GM23248 (cell line): ENCODE data around the gene PTK7. TPM values are rescaled to one million over a fixed set of nuclear protein-coding genes. Genes with fewer than 3 reads are reported as not detected.

Experiments
- DNase-seq: peaks from one replicate; pipeline ENCODE4 v3.0.0-alpha.2; 2015
- H2AFZ ChIP-seq: fragments of 200-600 bp; sonication (generic); 2 replicates; pipeline ENCODE4 v1.6.1; 2016; ENCODE audit warnings: antibody characterized with exemption
- H3F3A ChIP-seq: fragments of 200-600 bp; sonication (generic); 2 replicates; pipeline ENCODE4 v1.6.1; 2016; ENCODE audit warnings: mild to moderate bottlenecking, antibody characterized with exemption, mixed run types; ENCODE audit not compliant: insufficient read depth
- H3K27ac ChIP-seq: fragments of 200-600 bp; sonication (generic); 2 replicates; pipeline ENCODE4 v1.5.1; 2016; ENCODE audit warnings: mild to moderate bottlenecking
- H3K27me3 ChIP-seq: fragments of 200-600 bp; sonication (generic); replicated peaks from 2 replicates; pipeline ENCODE4 v1.6.1; 2016; ENCODE audit warnings: mild to moderate bottlenecking; ENCODE audit not compliant: insufficient read depth
- H3K36me3 ChIP-seq: fragments of 200-600 bp; sonication (generic); 2 replicates; pipeline ENCODE4 v1.6.1; 2016; ENCODE audit warnings: low read depth, mild to moderate bottlenecking
- H3K4me1 ChIP-seq: fragments of 200-600 bp; sonication (generic); 2 replicates; pipeline ENCODE4 v1.6.1; 2016; ENCODE audit warnings: mild to moderate bottlenecking; ENCODE audit not compliant: insufficient read depth
- H3K4me2 ChIP-seq: fragments of 200-600 bp; sonication (generic); one replicate; pipeline ENCODE4 v1.6.1; 2016; ENCODE audit warnings: mild to moderate bottlenecking; ENCODE audit not compliant: unreplicated experiment
- H3K4me3 ChIP-seq: fragments of 200-600 bp; sonication (generic); 2 replicates; pipeline ENCODE4 v1.5.1; 2016; ENCODE audit warnings: mild to moderate bottlenecking
- H3K79me2 ChIP-seq: fragments of 200-600 bp; sonication (generic); 2 replicates; pipeline ENCODE4 v1.6.1; 2016; ENCODE audit warnings: mild to moderate bottlenecking; ENCODE audit not compliant: insufficient read depth
- H3K9ac ChIP-seq: fragments of 200-600 bp; sonication (generic); 2 replicates; pipeline ENCODE4 v1.6.1; 2016; ENCODE audit warnings: mild to moderate bottlenecking
- H3K9me2 ChIP-seq: fragments of 200-600 bp; sonication (generic); 2 replicates; pipeline ENCODE4 v1.6.1; 2016; ENCODE audit warnings: mixed run types, mild to moderate bottlenecking, moderate library complexity; ENCODE audit not compliant: insufficient read depth
- H3K9me3 ChIP-seq: fragments of 200-600 bp; sonication (generic); one replicate; pipeline ENCODE4 v1.6.1; 2017; ENCODE audit warnings: low read depth
- H4K20me1 ChIP-seq: fragments of 200-600 bp; sonication (generic); 2 replicates; pipeline ENCODE4 v1.6.0; 2016; ENCODE audit not compliant: insufficient read depth
- EZH2 ChIP-seq: fragments of 200-600 bp; sonication (generic); IDR thresholded peaks from 2 replicates; pipeline ENCODE4 v1.6.1; 2018; ENCODE audit warnings: antibody characterized with exemption, mild to moderate bottlenecking; ENCODE audit not compliant: insufficient read depth, poor library complexity, severe bottlenecking
- EZH2phosphoT487 ChIP-seq: fragments of 200-600 bp; sonication (generic); IDR thresholded peaks from 2 replicates; pipeline ENCODE4 v1.6.1; 2018; ENCODE audit warnings: antibody characterized with exemption, moderate library complexity, mild to moderate bottlenecking, low read depth; ENCODE audit not compliant: insufficient read depth
- WGBS, 2 experiments: methylation state at CpG; one replicate each; pipeline ENCODE4 v1.1.6; 2015 to 2017; ENCODE audit warnings: low lambda C conversion rate in 2 of 2, low coverage in 1 of 2; ENCODE audit errors: missing lambda C conversion rate in 2 of 2; 5-methylcytosine and 5-hydroxymethylcytosine counted together
- in situ Hi-C: fragments of 300-500 bp; cut with MboI; formaldehyde crosslinking; loops from 2 replicates; pipeline ENCODE4 v1.15.0; 2020
- polyA plus RNA-seq: library from polyadenylated mRNA; unstranded; fragments of >200 nt; fragmentation: Nextera tagmentation; extraction: Ambion mirVana; gene quantifications from 2 replicates; pipeline ENCODE4 v1.2.1, GENCODE V29; 2016
- total RNA-seq: library from RNA; depleted of rRNA; stranded (reverse); fragments of >200 nt; shearing (Covaris generic); gene quantifications from 2 replicates; pipeline ENCODE4 v1.2.3, GENCODE V29; 2014

PTK7 gene
- total and polyA plus RNA-seq, 2 experiments from 2014 or later, result 110 to 146 TPM

GRCh38 chr6:43090559-43090956 lies 14.4 kb downstream of the PTK7 start:
- TF ChIP-seq EZH2 (no peak), EZH2phosphoT487 (no peak)
- no peaks in the 10 kb centered on the region for H3K36me3 ChIP-seq
- H3K4me3 ChIP-seq, result no peak overlapping the region
- H2AFZ ChIP-seq, result no peak overlapping the region
- no peak for DNase-seq
- H3K9me2 ChIP-seq, result no peaks in the 10 kb centered on the region
- H3K27me3 ChIP-seq, result no peaks in the 10 kb centered on the region
- H3K27ac ChIP-seq, result peak overlapping the region; percentile 26; the same call in 1 of the 2 replicates
- peaks cover 100% of the 10 kb centered on the region for H3K79me2 ChIP-seq
- H3K4me1 ChIP-seq, result peaks cover 37% of the 10 kb centered on the region
- WGBS, 2 experiments, result 53 to 54% methylated on average over 2 of the region's 2 CpGs
- H4K20me1 ChIP-seq, result no peaks in the 10 kb centered on the region; the same call in 1 of the 2 replicates
- in situ Hi-C loops, result no loop called here
- no peaks in the 10 kb centered on the region for H3K9me3 ChIP-seq
- peaks cover 25% of the 10 kb centered on the region for H3F3A ChIP-seq
- H3K9ac ChIP-seq, result 0 out of 2 replicates have a peak overlapping the region, but pooled peaks have one; percentile 22
- no peak overlapping the region for H3K4me2 ChIP-seq

- no peak for DNase-seq
- no peaks in the 10 kb centered on the region for H3K27me3 ChIP-seq
- H3K79me2 ChIP-seq, result peaks cover 100% of the 10 kb centered on the region
- no peak overlapping the region for H3K4me2 ChIP-seq
- no peaks in the 10 kb centered on the region for H3K9me3 ChIP-seq
- no peak overlapping the region for H3K4me3 ChIP-seq
- in situ Hi-C loops, result no loop called here
- peaks cover 30% of the 10 kb centered on the region for H3F3A ChIP-seq
- WGBS, 2 experiments, result 65 to 68% methylated on average over 5 of the region's 5 CpGs
- H4K20me1 ChIP-seq, result no peaks in the 10 kb centered on the region; the same call in 1 of the 2 replicates
- H3K27ac ChIP-seq, result no peak overlapping the region
- H3K9me2 ChIP-seq, result no peaks in the 10 kb centered on the region
- TF ChIP-seq EZH2phosphoT487, result no peak
- TF ChIP-seq EZH2, result no peak
- no peaks in the 10 kb centered on the region for H3K36me3 ChIP-seq
- peaks cover 40% of the 10 kb centered on the region for H3K4me1 ChIP-seq
- H3K9ac ChIP-seq, result 0 out of 2 replicates have a peak overlapping the region, but pooled peaks have one; percentile 22
- no peak overlapping the region for H2AFZ ChIP-seq
Measured at GRCh38 chr6:43091020-43091419, 14.9 kb downstream of the PTK7 start.

GRCh38 chr6:43091436-43091991 lies 15.4 kb downstream of the PTK7 start:
- WGBS, 2 experiments, result 80 to 84% methylated on average over 10 of the region's 10 CpGs
- Histone ChIP-seq H3K79me2 (peaks cover 100% of the 10 kb centered on the region), H3K9me2 (no peaks in the 10 kb centered on the region), H3K4me2 (no peak overlapping the region), H4K20me1 (no peaks in the 10 kb centered on the region; the same call in 1 of the 2 replicates), H3K4me1 (peaks cover 45% of the 10 kb centered on the region), H3K4me3 (no peak overlapping the region), H3K27me3 (no peaks in the 10 kb centered on the region), H3K36me3 (no peaks in the 10 kb centered on the region), H3F3A (peaks cover 34% of the 10 kb centered on the region), H2AFZ (no peak overlapping the region), H3K9me3 (no peaks in the 10 kb centered on the region), H3K27ac (no peak overlapping the region), H3K9ac (no peak overlapping the region)
- TF ChIP-seq EZH2phosphoT487 (no peak), EZH2 (no peak)
- in situ Hi-C loops, result no loop called here
- DNase-seq, result no peak

- no peaks in the 10 kb centered on the region for H3K36me3 ChIP-seq
- no peak for TF ChIP-seq EZH2
- TF ChIP-seq EZH2phosphoT487, result no peak
- peak overlapping the region; percentile 81; the same call in 1 of the 2 replicates for H3K9ac ChIP-seq
- H4K20me1 ChIP-seq, result no peaks in the 10 kb centered on the region
- no peak for DNase-seq
- no peaks in the 10 kb centered on the region for H3K27me3 ChIP-seq
- H3K4me1 ChIP-seq, result peaks cover 57% of the 10 kb centered on the region
- no peaks in the 10 kb centered on the region for H3K9me2 ChIP-seq
- H2AFZ ChIP-seq, result no peak overlapping the region
- H3K27ac ChIP-seq, result no peak overlapping the region
- H3K4me2 ChIP-seq, result peak overlapping the region; percentile 84
- no peaks in the 10 kb centered on the region for H3K9me3 ChIP-seq
- H3K79me2 ChIP-seq, result peaks cover 99% of the 10 kb centered on the region
- H3K4me3 ChIP-seq, result no peak overlapping the region
- peaks cover 45% of the 10 kb centered on the region for H3F3A ChIP-seq
- in situ Hi-C loops, result no loop called here
Measured at GRCh38 chr6:43092635-43093034, 16.5 kb downstream of the PTK7 start.
